OCI-LY1 (cell line): ENCODE results near the gene TMEM234.

ENCODE experiments used
- CTCF ChIP-seq: fragments of 200-600 bp; sonication (generic), shearing (Covaris generic); IDR thresholded peaks from 2 replicates; pipeline ENCODE4 v1.5.1; 2017; ENCODE audit warnings: mild to moderate bottlenecking, antibody characterized with exemption, low read length, moderate library complexity, mixed read lengths
- EZH2 ChIP-seq: fragments of 200-600 bp; sonication (generic), shearing (Covaris generic); IDR thresholded peaks from 2 replicates; pipeline ENCODE4 v1.8.0; 2017; ENCODE audit warnings: borderline replicate concordance, mixed run types, mild to moderate bottlenecking, antibody characterized with exemption, low read length, moderate library complexity, mixed read lengths

- TF ChIP-seq EZH2 = no peak
- no peak for TF ChIP-seq CTCF
Measured at GRCh38 chr1:32221581-32221979, 573 bp downstream of the TMEM234 start.
